Heart right ventricle (tissue), 16 donors: ENCODE results near the gene DHX35. TPM values are rescaled to one million over a fixed set of nuclear protein-coding genes. Genes with fewer than 3 reads are reported as not detected.

ENCODE experiments used
- ATAC-seq, 8 donors: fragments of 200-7000 bp; cut with Tn5 transposase; one replicate each; pipeline ENCODE4 v1.9.1; 2020; ENCODE audit warnings: mild to moderate bottlenecking in 8 of 8, moderate library complexity in 8 of 8, moderate number of reproducible peaks in 1 of 8
- DNase-seq, 2 donors: peaks; one replicate each; pipeline ENCODE4 v3.0.0-alpha.2; 2020
- H3K27ac ChIP-seq, 10 donors: fragments of 200-600 bp; sonication (generic) in 2 of 10; one replicate each; pipeline versions ENCODE4 v1.5.0 to v1.8.0; 2020 to 2022; ENCODE audit warnings: mild to moderate bottlenecking in 3 of 10
- H3K27me3 ChIP-seq, 7 donors: fragments of 200-600 bp; one replicate each; pipeline ENCODE4 v1.8.0; 2021 to 2022; ENCODE audit warnings: mild to moderate bottlenecking in 2 of 7
- H3K36me3 ChIP-seq, 9 donors: fragments of 200-600 bp; sonication (generic) in 1 of 9; one replicate each; pipeline versions ENCODE4 v1.5.0 to v1.8.0; 2020 to 2022; ENCODE audit warnings: mild to moderate bottlenecking in 2 of 9
- H3K4me1 ChIP-seq, 9 donors: fragments of 200-600 bp; sonication (generic) in 1 of 9; one replicate each; pipeline versions ENCODE4 v1.5.0 to v1.8.0; 2020 to 2022; ENCODE audit warnings: mild to moderate bottlenecking in 4 of 9
- H3K4me3 ChIP-seq, 10 donors: fragments of 200-600 bp; sonication (generic) in 2 of 10; one replicate each; pipeline versions ENCODE4 v1.5.0 to v1.8.0; 2020 to 2022; ENCODE audit warnings: mild to moderate bottlenecking in 7 of 10, moderate library complexity in 2 of 10
- H3K9me3 ChIP-seq, 11 donors: fragments of 200-600 bp in 10 of 11; sonication (generic) in 2 of 11; one replicate each; pipeline versions ENCODE4 v1.5.0 to v1.8.0; 2013 to 2022; ENCODE audit warnings: mild to moderate bottlenecking in 2 of 11, control low read depth in 1 of 11, moderate library complexity in 1 of 11
- CTCF ChIP-seq, 9 donors: fragments of 200-600 bp; sonication (generic) in 2 of 9; IDR thresholded peaks; one replicate each; pipeline versions ENCODE4 v1.5.0 to v1.8.0; 2021 to 2022; ENCODE audit warnings: antibody characterized with exemption in 9 of 9, mild to moderate bottlenecking in 5 of 9, moderate library complexity in 1 of 9
- WGBS, 2 donors: extraction: QIAGEN DNeasy Blood & Tissue Kit; methylation state at CpG; one replicate each; pipeline ENCODE4 v1.1.7; 2013; ENCODE audit warnings: inconsistent platforms in 1 of 2; 5-methylcytosine and 5-hydroxymethylcytosine counted together
- intact Hi-C, 10 donors: fragments of 100-400 bp; cut with DNase I; formaldehyde crosslinking; loops; one replicate each; pipeline versions ENCODE4 v1.11.1 to v1.14.2; 2022
- polyA plus RNA-seq, 2 donors: library from polyadenylated mRNA; stranded (reverse); fragments of 200-250 nt; gene quantifications; one replicate each; pipeline ENCODE4 v1.2.3, GENCODE V29; 2013
- total RNA-seq, 10 donors: library from RNA; stranded (reverse); fragmentation: NEBNext Ultra II Directional in 3 of 10; extraction: Animal tissue kit (Norgen Biotek cat#: 25700) in 3 of 10; gene quantifications; one replicate each; pipeline versions ENCODE4 v1.2.1 to v1.2.4, GENCODE V29; 2021 to 2023
- donor health status: Arrhythmogenic right ventricular cardiomyopathy.
- donor health status: ischemic (EF 13 %, LVEDD 7.1; RV severe dilation, severe dysfunction).
- donor health status: healthy with polysubstance abuse.
- donor health status: DM: no; HTN: yes; CAD: no.
- donor health status: DM: no; HTN: no; CAD: no.
- donor health status: ischemic (EF 25% LVEDD 6.9; RV normal size, moderate dysfunction).
- donor health status: ischemic (EF 25% LVEDD 5.7; RV mildly dilated, moderate dysfunction).
- donor health status: healthy.
- donor health status: DM: yes; HTN: yes; CAD: no.
- donor health status: Ischemic cardiomyopathy.
- donor health status: ischemic (EF 35%, LVEDD 5.7; RV mildly dilated, moderate dysfunction).
- donor health status: nonischemic (EF 11% LVEDD 7.7; RV severe dilation, severe dysfunction).
- donor health status: DM: yes; HTN: yes; CAD: no.
- donor health status: PGD.
- donor health status: ischemic (EF 29% LVEDD 5.4; RV normal size, mild dysfunction).
- donor health status: nonischemic (EF 23%, LVEDD 6.1; RV moderate dilation, normal function).

Gene DHX35
- total and polyA plus RNA-seq, 12 donors, result 5.1 to 14.3 (median 10.2) TPM

DNA sequence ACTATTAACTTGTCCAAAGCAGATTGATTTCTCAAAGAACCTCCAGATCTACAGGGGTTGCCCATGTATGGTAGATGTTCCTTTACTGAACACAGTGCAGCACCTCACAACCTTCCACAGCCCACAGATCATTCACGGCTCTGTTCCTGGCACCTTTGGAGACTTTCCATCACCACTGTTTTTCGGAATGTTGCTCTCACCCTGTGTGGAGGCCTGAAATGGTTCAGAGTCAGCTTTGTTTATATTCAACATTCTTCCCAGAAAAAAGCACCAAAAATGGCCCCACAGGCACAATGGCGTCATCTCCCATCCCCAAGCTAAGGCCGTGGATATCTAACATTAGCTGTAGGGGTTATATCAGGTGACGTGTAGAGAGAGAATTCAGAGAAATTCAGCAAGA is 74.7 kb downstream of the DHX35 start:
- H3K4me1 ChIP-seq, result no peaks in the 10 kb centered on the region
- no peaks in the 10 kb centered on the region for H3K9me3 ChIP-seq
- 95 to 96% methylated on average over 5 of the region's 5 CpGs for WGBS, 2 donors
- no peak overlapping the region for H3K4me3 ChIP-seq
- H3K27ac ChIP-seq, result no peak overlapping the region
- intact Hi-C loops, result no loop called here
- H3K36me3 ChIP-seq, result peaks cover 0 to 100% (median 56%) of the 10 kb centered on the region in 9 donors
- no peak for TF ChIP-seq CTCF (IDR thresholded peaks at IDR 0.05)
- ATAC-seq (no peak), DNase-seq (no peak)
- no peaks in the 10 kb centered on the region for H3K27me3 ChIP-seq

GRCh38 chr20:39038047-39038446 is 75.9 kb downstream of the DHX35 start:
- ATAC-seq (no peak), DNase-seq (no peak)
- intact Hi-C loops, result no loop called here
- no peak for TF ChIP-seq CTCF (IDR thresholded peaks at IDR 0.05)
- peaks cover 0 to 100% (median 63%) of the 10 kb centered on the region in 9 donors for H3K36me3 ChIP-seq
- no peaks in the 10 kb centered on the region for H3K4me1 ChIP-seq
- H3K27me3 ChIP-seq, result no peaks in the 10 kb centered on the region
- no peak overlapping the region for H3K27ac ChIP-seq
- 95% methylated on average over 8 of the region's 8 CpGs for WGBS, 2 donors
- H3K9me3 ChIP-seq, result no peaks in the 10 kb centered on the region
- no peak overlapping the region for H3K4me3 ChIP-seq

DNA sequence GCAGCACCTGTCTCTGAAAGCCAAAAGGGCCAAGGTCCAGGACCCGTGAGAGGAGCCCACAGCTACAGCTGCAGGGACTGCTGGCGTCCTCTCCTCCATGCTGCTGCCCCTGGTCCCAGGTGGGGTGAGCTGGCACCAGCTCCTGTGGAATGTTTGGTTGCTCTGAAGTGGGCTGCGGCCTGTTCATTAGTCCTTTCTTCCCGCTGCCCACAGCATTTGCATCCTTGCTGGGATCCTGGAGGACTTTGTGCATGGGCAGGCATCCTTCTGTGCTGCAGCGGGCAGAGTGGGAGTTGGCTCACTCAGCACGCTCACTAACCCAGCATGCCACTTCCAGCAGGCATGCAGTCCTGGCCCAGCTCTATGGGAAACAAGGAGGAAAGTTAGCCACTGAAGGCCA is 76.4 kb downstream of the DHX35 start:
- intact Hi-C loops, result no loop called here
- no peak overlapping the region for H3K27ac ChIP-seq
- H3K36me3 ChIP-seq, result peaks cover 0 to 100% (median 63%) of the 10 kb centered on the region in 9 donors
- H3K9me3 ChIP-seq, result no peaks in the 10 kb centered on the region
- no peak for TF ChIP-seq CTCF (IDR thresholded peaks at IDR 0.05)
- ATAC-seq (no peak), DNase-seq (no peak)
- no peak overlapping the region for H3K4me3 ChIP-seq
- no peaks in the 10 kb centered on the region for H3K27me3 ChIP-seq
- H3K4me1 ChIP-seq, result no peaks in the 10 kb centered on the region
- 96 to 97% methylated on average over 6 of the region's 6 CpGs for WGBS, 2 donors

DNA sequence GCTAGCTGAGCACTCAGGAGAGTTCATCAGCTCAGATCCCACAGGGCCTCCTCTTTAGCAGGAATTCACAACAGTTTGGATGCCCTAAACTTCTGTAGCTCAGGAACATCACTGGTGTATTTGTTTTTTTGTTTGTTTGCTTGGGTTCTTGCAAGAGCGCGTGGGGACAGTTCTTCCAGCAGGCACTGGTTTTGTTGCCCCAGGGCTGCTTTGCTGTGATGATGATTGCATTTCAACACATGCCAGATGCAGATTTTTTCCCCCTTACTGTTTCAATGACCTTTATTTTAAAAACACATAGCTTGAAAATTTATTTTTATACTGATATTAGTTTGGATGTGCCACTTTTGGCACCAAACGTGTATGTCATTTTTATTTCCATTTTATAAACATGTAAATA is 77.1 kb downstream of the DHX35 start:
- intact Hi-C loops, result no loop called here
- no peak for ATAC-seq
- H3K36me3 ChIP-seq, result peaks cover 0 to 100% (median 60%) of the 10 kb centered on the region in 9 donors

More for the DNA sequence above, 77.1 kb downstream of the DHX35 start:
- WGBS, 2 donors, result 91 to 97% methylated on average over 3 of the region's 3 CpGs
- Histone ChIP-seq H3K4me3 (no peak overlapping the region), H3K4me1 (no peaks in the 10 kb centered on the region), H3K27ac (no peak overlapping the region), H3K9me3 (no peaks in the 10 kb centered on the region), H3K27me3 (no peaks in the 10 kb centered on the region)
- DNase-seq, result no peak
- TF ChIP-seq CTCF (IDR thresholded peaks at IDR 0.05), result no peak
